Stimulated activated CD8-positive, alpha-beta memory T cell treated with anti-CD3 and anti-CD28 coated beads, Interleukin-4, amount 100 ng/mL, for 1 hour (primary cell): ENCODE measurements around the gene SCNN1G.

Experiments used
- DNase-seq, 2 donors: peaks; one replicate each; pipeline ENCODE4 v3.0.0-alpha.2; 2020; ENCODE audit warnings: low read depth in 2 of 2, low spot score in 1 of 2

SCNN1G gene

GRCh38 chr16:23196539-23196938, 14.0 kb downstream of the SCNN1G start:
- no peak for DNase-seq

DNA sequence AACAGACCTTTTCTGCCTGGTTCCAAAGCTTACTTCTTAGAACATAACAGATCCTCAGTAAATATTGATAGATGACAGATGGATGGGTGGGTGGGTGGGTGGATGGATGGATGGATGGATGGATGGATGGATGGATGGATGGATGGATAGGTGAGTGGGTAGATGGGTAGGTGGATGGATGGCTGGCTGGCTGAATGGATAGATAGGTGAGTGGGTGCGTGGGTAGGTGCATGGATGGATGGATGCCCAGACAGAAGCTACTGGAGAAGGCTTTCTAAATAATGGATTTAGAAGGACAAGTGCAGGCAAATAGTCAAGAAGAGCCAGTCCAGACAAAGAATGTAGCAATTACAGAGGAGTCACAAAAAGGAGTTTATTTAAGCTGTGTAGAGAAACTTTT, 19.6 kb downstream of the SCNN1G start:
- DNase-seq, result no peak

GRCh38 chr16:23206986-23207385, 24.4 kb downstream of the SCNN1G start:
- DNase-seq, result no peak

DNA sequence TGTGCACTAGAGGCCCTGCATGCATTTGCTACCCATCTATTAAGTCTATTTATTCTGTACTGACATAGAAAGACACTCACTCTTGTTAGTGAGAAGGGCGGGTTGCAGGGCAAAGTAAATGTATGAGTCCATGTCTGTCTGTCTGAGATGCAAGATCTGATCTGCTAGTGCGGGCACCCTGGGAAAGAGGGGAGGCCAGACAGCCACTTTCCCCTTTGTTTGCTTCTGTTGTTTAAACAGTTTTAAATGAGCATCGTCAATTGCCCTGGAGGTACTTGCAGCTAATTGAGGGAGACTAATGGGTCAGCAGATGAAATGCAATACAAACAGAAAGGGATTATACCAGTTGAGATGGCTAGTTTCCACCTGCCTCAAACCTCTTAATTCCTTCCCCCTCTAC, 24.9 kb downstream of the SCNN1G start:
- no peak for DNase-seq

GRCh38 chr16:23209606-23210005, 27.1 kb downstream of the SCNN1G start:
- DNase-seq, result no peak

- DNase-seq, result no peak
These were observed 31.3 kb downstream of the SCNN1G start for GRCh38 chr16:23213831-23214230.

- DNase-seq, result no peak
These were observed 32.3 kb downstream of the SCNN1G start for GRCh38 chr16:23214796-23215195.

GRCh38 chr16:23215435-23215834, 32.9 kb downstream of the SCNN1G start:
- DNase-seq, result no peak

- no peak for DNase-seq
These were observed 34.2 kb downstream of the SCNN1G start for GRCh38 chr16:23216658-23217246.

DNA sequence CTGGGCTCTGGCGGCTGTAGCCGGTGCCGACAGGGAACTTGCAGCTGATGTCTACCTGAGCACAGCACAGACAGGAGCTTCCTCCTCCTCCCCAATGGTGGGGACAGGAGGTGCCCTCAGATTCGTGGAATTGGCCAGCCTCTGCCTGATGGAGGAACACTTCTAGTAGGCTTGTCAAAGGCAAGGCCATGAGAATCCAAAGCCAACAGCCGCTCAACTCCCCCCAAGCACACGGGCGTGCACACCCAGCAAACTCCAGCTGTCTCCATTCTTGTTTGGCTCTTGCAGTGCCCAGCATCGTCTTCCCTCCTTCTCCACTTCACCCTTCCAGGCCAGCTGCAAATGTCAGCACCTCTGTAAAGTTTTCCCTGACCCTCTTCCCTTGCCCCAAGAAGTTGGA, 35.1 kb downstream of the SCNN1G start:
- DNase-seq, result no peak

DNA sequence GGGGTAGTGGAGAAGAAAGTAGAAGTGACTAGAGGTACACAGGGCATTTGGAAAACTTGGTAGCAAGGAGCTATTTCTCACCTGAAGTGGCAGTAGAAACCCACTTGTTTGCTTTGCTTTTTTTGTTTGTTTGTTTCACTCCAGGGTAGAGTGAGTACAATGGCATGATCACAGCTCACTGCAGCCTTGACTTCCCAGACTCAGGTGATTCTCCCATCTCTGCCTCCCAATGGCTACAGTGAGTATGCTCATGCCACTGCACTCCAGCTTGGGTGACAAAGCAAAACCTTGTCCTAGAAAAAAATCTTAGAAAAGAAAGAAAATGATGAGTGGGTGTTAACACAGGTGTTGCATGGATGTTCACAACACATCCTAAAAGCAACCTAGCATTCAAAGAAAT, 40.4 kb downstream of the SCNN1G start:
- no peak for DNase-seq

DNA sequence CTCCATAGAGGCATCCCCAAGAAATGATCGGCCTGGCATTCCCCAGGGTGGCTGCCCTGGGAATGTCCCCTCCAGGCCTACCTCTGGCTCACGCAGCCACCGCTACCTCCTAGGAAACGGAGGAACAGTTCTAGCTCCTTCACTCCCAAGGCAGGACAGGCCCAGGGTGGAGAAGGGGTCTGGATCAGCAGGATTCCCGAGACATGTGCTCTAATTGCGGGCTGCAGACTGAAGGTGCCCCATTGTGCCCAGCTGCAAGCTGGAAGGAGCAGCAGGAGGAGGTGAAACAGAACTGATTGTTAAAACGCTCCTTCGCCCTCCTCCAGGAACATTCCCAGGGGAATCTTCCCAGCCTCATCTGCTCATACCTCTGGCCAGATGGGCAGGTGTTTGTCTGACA, 40.8 kb downstream of the SCNN1G start:
- no peak for DNase-seq

- DNase-seq, result no peak
These were observed 42.6 kb downstream of the SCNN1G start for GRCh38 chr16:23225109-23225508.

DNA sequence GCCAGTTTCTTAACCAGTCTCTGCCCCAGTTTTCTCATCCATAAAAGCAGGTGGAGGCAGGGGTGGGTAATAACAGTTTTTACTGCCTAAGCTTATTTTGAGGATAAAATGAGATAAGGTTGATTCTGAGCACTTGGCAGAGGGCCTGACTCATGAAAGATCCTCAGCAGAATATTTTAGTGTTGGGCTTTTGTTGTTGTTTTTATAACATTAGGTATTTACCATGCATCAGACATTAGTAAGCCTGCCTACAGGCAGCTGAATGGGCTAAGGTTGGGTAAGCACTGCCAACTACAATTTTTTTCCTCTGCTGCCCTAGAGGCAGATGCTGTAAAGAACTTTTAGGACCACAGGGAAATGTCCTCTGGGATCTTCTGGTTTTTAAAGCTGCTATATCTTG, 43.1 kb downstream of the SCNN1G start:
- no peak for DNase-seq

DNA sequence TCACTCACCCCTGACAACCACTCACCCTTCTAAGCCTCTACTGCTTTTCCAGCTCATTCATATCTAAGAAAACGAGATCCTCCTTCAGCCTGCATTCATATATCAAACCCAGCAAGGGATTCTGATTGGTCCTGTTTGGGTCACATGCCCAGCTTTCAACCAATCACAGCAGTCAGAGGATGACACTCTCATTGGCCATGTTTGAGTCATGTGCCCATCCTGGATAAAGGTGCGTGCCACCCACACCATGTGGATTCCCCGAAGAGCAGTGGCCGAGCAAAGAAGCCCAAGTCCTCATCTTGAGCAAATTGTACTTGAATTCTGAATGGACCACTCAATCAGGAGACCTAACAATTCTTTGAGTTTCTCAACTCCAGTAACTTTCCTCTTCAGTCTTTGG, 45.0 kb downstream of the SCNN1G start:
- no peak for DNase-seq

GRCh38 chr16:23229714-23230113, 47.2 kb downstream of the SCNN1G start:
- no peak for DNase-seq

GRCh38 chr16:23232806-23233205, 50.3 kb downstream of the SCNN1G start:
- DNase-seq, result no peak

- no peak for DNase-seq
These were observed 52.6 kb downstream of the SCNN1G start for GRCh38 chr16:23235176-23235575.

GRCh38 chr16:23236983-23237382, 54.4 kb downstream of the SCNN1G start:
- DNase-seq, result no peak

DNA sequence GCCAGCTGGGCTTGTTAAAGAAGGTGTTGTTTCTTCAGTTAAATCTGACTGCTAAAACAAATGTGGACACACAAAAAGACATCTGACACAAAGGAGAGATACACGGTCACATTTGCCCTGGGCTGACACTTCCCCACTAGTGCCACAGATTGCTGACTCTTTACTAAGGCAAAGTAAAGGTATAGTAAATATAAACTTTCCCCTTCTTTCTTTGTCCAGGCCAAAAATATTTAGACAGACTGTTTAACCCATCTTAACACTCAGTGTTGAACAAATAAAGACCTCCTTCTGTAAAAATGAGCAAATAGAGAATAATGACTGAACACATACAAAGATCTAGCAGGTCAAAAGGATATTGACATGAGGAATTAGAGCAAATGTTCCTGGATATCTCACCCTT, 58.4 kb downstream of the SCNN1G start:
- no peak for DNase-seq

DNA sequence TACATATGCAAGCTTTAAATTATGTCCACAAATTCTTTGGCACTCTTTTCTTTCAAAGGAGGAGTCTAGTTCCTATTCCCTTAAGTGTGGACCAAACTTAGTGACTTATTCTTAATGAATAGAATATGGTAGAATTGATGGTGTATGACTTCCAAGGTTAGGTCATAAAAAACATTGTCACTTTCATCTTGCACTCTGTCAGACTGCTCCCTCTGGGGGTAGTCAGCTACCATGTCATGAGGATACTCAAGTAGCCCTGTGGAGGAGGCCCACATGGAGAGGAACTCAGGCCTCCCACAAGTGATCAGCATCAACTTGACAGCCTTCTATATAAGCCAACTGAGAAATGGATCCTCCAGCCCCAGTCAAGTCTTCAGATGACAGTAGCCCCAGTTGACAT, 61.6 kb downstream of the SCNN1G start:
- DNase-seq, result no peak

DNA sequence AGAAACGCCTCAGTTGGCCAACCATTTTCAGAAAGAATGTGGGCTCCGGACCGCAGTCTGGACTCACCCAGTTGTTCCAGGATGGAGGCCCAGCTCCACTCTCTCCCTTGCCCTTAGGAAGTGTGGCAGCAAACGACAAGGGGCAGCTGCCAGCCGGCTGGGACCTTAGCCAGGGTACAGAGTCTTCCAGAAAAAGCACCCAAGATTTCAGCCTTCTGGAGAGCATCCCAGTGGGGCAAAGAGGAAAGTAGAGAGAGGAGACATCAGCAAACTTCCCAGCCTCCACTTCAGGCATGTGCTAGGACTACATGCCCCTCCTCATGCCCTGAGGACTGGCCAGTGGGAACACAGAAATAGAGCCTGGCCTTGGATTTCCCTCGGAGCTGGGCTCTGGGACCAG, 62.7 kb downstream of the SCNN1G start:
- DNase-seq, result no peak

- DNase-seq, result no peak
These were observed 66.0 kb downstream of the SCNN1G start for GRCh38 chr16:23248261-23249194.
